Measurements from ENCODE around the gene METTL3. TPM values are rescaled to one million over a fixed set of nuclear protein-coding genes. Genes with fewer than 3 reads are reported as not detected.

Gene METTL3
- total and polyA plus RNA-seq, 2 of the 13 experiments (the other 11 are each of a cell fraction or from before 2014, with no cell fraction given) = 123 to 130 TPM

- TF ChIP-seq, protein P1, sequence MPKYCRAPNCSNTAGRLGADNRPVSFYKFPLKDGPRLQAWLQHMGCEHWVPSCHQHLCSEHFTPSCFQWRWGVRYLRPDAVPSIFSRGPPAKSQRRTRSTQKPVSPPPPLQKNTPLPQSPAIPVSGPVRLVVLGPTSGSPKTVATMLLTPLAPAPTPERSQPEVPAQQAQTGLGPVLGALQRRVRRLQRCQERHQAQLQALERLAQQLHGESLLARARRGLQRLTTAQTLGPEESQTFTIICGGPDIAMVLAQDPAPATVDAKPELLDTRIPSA (CRISPR knock-in tag; IDR thresholded peaks at IDR 0.05; ENCODE audit: borderline replicate concordance) = no peak
- TF ChIP-seq SYNCRIP (IDR thresholded peaks at IDR 0.05; ENCODE audit: insufficient read depth, low read depth, low read length) (no peak), ARNT2 (CRISPR knock-in tag; IDR thresholded peaks at IDR 0.05; ENCODE audit: low read depth) (no peak), ZFP82 (CRISPR knock-in tag; IDR thresholded peaks at IDR 0.05; ENCODE audit: borderline replicate concordance) (no peak), ZSCAN22 (CRISPR knock-in tag; IDR thresholded peaks at IDR 0.05) (no peak), PCBP1 (IDR thresholded peaks at IDR 0.05; ENCODE audit: borderline replicate concordance, low read depth, low read length) (no peak), ERF (CRISPR knock-in tag; IDR thresholded peaks at IDR 0.05) (peak; percentile 78), NR2F6 (IDR thresholded peaks at IDR 0.05) (no peak; the same call in 1 of the 2 replicates), NR2F6 (CRISPR knock-in tag; IDR thresholded peaks at IDR 0.05) (peak; percentile 77), ZNF530 (CRISPR knock-in tag; IDR thresholded peaks at IDR 0.05; ENCODE audit: low read depth) (no peak), HNRNPL (IDR thresholded peaks at IDR 0.05; ENCODE audit: low read depth, low read length) (no peak), ONECUT2 (CRISPR knock-in tag; IDR thresholded peaks at IDR 0.05) (0 out of 2 replicates have a peak, but pooled peaks have one; percentile 30), ZNF816 (CRISPR knock-in tag; IDR thresholded peaks at IDR 0.05; ENCODE audit: borderline replicate concordance) (no peak), RFXAP (CRISPR knock-in tag; IDR thresholded peaks at IDR 0.05; ENCODE audit: borderline replicate concordance) (peak; percentile 37; the same call in 1 of the 2 replicates), EEA1 (CRISPR knock-in tag; IDR thresholded peaks at IDR 0.05; ENCODE audit: borderline replicate concordance) (no peak), ZNF749 (CRISPR knock-in tag; IDR thresholded peaks at IDR 0.05; ENCODE audit: borderline replicate concordance) (no peak), TOPORS (CRISPR knock-in tag; IDR thresholded peaks at IDR 0.05) (no peak), ATF7 (IDR thresholded peaks at IDR 0.05) (peak; percentile 67), ATF7 (CRISPR knock-in tag; IDR thresholded peaks at IDR 0.05) (peak; percentile 88; the same call in 1 of the 2 replicates), HOMEZ (CRISPR knock-in tag; IDR thresholded peaks at IDR 0.05; ENCODE audit: low read depth) (peak; percentile 90), ZMYM4 (CRISPR knock-in tag; IDR thresholded peaks at IDR 0.05) (peak; percentile 48)
- TF ChIP-seq, protein P2, sequence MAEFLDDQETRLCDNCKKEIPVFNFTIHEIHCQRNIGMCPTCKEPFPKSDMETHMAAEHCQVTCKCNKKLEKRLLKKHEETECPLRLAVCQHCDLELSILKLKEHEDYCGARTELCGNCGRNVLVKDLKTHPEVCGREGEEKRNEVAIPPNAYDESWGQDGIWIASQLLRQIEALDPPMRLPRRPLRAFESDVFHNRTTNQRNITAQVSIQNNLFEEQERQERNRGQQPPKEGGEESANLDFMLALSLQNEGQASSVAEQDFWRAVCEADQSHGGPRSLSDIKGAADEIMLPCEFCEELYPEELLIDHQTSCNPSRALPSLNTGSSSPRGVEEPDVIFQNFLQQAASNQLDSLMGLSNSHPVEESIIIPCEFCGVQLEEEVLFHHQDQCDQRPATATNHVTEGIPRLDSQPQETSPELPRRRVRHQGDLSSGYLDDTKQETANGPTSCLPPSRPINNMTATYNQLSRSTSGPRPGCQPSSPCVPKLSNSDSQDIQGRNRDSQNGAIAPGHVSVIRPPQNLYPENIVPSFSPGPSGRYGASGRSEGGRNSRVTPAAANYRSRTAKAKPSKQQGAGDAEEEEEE (CRISPR knock-in tag; IDR thresholded peaks at IDR 0.05; ENCODE audit: borderline replicate concordance) = no peak
- TF ChIP-seq, protein P3, sequence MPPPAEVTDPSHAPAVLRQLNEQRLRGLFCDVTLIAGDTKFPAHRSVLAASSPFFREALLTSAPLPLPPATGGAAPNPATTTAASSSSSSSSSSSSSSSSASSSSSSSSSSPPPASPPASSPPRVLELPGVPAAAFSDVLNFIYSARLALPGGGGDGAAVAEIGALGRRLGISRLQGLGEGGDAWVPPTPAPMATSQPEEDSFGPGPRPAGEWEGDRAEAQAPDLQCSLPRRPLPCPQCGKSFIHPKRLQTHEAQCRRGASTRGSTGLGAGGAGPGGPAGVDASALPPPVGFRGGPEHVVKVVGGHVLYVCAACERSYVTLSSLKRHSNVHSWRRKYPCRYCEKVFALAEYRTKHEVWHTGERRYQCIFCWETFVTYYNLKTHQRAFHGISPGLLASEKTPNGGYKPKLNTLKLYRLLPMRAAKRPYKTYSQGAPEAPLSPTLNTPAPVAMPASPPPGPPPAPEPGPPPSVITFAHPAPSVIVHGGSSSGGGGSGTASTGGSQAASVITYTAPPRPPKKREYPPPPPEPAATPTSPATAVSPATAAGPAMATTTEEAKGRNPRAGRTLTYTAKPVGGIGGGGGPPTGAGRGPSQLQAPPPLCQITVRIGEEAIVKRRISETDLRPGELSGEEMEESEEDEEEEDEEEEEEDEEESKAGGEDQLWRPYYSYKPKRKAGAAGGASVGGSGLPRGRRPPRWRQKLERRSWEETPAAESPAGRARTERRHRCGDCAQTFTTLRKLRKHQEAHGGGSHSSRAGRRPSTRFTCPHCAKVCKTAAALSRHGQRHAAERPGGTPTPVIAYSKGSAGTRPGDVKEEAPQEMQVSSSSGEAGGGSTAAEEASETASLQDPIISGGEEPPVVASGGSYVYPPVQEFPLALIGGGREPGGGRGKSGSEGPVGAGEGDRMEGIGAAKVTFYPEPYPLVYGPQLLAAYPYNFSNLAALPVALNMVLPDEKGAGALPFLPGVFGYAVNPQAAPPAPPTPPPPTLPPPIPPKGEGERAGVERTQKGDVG (CRISPR knock-in tag; IDR thresholded peaks at IDR 0.05; ENCODE audit: borderline replicate concordance) = no peak
Measured at GRCh38 chr14:21528381-21529348, 17.5 kb upstream of the METTL3 start (continued).
